A549 (cell line): ENCODE results near the gene GRM4. TPM values are rescaled to one million over a fixed set of nuclear protein-coding genes. Genes with fewer than 3 reads are reported as not detected.
A peak's percentile ranks its signal among the peaks of the same experiment; 100 is the strongest.

Experiments
- ATAC-seq, 2 experiments: fragments of 200-7000 bp in 1 of 2; fragments of >200 bp in 1 of 2; cut with Nextera tagmentation in 1 of 2; cut with Tn5 transposase in 1 of 2; 3 replicates each; pipeline versions ENCODE4 v1.8.0 to v1.9.1; 2018 to 2020; ENCODE audit warnings: mild to moderate bottlenecking in 1 of 2, moderate library complexity in 1 of 2
- CTCF ChIA-PET: fragments of 300-600 bp; sonication (Branson Sonifier 250); formaldehyde crosslinking; extraction: SDS; loops from one replicate; lab custom pipeline; 2021; ENCODE audit warnings: antibody characterized with exemption, inconsistent platforms; lab: Yijun Ruan, JAX
- POLR2A ChIA-PET: fragments of 350-600 bp; formaldehyde crosslinking; extraction: SDS; loops from one replicate; lab custom pipeline; 2021; ENCODE audit warnings: antibody characterized with exemption, inconsistent platforms; lab: Yijun Ruan, JAX
- DNase-seq, 2 experiments: peaks; one replicate each; pipeline versions ENCODE4 v3.0.0 to v3.0.0-alpha.2; 2011 to 2016; ENCODE audit warnings: low read depth in 1 of 2, low spot score in 1 of 2
- FAIRE-seq: peaks from 2 replicates; lab custom pipeline; 2011; peaks lifted over from hg19 to GRCh38; lab: Jason Lieb, UNC
- H3K27ac ChIP-seq, 2 experiments: fragments of >200 bp; sonication (Bioruptor Twin); formaldehyde crosslinking; 3 replicates each; pipeline ENCODE4 v1.5.1; 2016 to 2017
- H3K4me1 ChIP-seq: fragments of >200 bp; sonication (Bioruptor Twin); formaldehyde crosslinking; 3 replicates; pipeline ENCODE4 v1.6.1; 2016
- H3K4me2 ChIP-seq: fragments of >200 bp; sonication (Bioruptor Twin); formaldehyde crosslinking; 3 replicates; pipeline ENCODE4 v1.6.1; 2016
- H3K4me3 ChIP-seq: fragments of >200 bp; sonication (Bioruptor Twin); formaldehyde crosslinking; 3 replicates; pipeline ENCODE4 v1.5.1; 2016
- H3K9me3 ChIP-seq: fragments of >200 bp; sonication (Bioruptor Twin); formaldehyde crosslinking; 3 replicates; pipeline ENCODE4 v1.6.1; 2016
- CBX2 ChIP-seq: fragments of 200-600 bp; sonication (generic); IDR thresholded peaks from 2 replicates; pipeline ENCODE4 v1.6.1; 2016; ENCODE audit warnings: low read depth, mild to moderate bottlenecking, borderline replicate concordance
- CEBPB ChIP-seq, 2 experiments: fragments of >200 bp in 1 of 2; sonication (Bioruptor Twin) in 1 of 2; formaldehyde crosslinking in 1 of 2; IDR thresholded peaks; 2 replicates each; pipeline ENCODE4 v1.6.1; 2012 to 2016
- CHD4 ChIP-seq: fragments of 200-600 bp; sonication (generic); IDR thresholded peaks from 2 replicates; pipeline ENCODE4 v1.6.1; 2016; ENCODE audit warnings: antibody characterized with exemption, mild to moderate bottlenecking, borderline replicate concordance
- EP300 ChIP-seq, 2 experiments: fragments of >200 bp; sonication (Bioruptor Twin); formaldehyde crosslinking; IDR thresholded peaks; 2 replicates in 1 of 2; 3 replicates in 1 of 2; pipeline ENCODE4 v1.6.1; 2016 to 2017
- FOXS1 ChIP-seq: fragments of 250-450 bp; sonication (Bioruptor Pico); IDR thresholded peaks from 2 replicates; pipeline ENCODE4 v1.5.0; 2020; ENCODE audit warnings: mild to moderate bottlenecking, moderate library complexity
- GATA3 ChIP-seq: IDR thresholded peaks from 2 replicates; pipeline ENCODE4 v1.6.1; 2012; ENCODE audit warnings: borderline replicate concordance
- JUNB ChIP-seq: fragments of >200 bp; sonication (Bioruptor Twin); formaldehyde crosslinking; IDR thresholded peaks from 2 replicates; pipeline ENCODE4 v1.6.1; 2016
- MYC ChIP-seq: IDR thresholded peaks from 2 replicates; pipeline ENCODE4 v1.6.1; 2012; ENCODE audit warnings: mild to moderate bottlenecking, inconsistent platforms, low read length, improper control_type of control experiment, borderline replicate concordance
- NR3C1 ChIP-seq: fragments of >200 bp; sonication (Bioruptor Twin); formaldehyde crosslinking; IDR thresholded peaks from 3 replicates; pipeline ENCODE4 v1.6.1; 2017
- RAD21 ChIP-seq, 2 experiments: fragments of >200 bp in 1 of 2; sonication (Bioruptor Twin) in 1 of 2; formaldehyde crosslinking in 1 of 2; IDR thresholded peaks in 1 of 2; conservative IDR thresholded peaks in 1 of 2; 2 replicates in 1 of 2; 3 replicates in 1 of 2; pipeline ENCODE4 v1.6.1; 2012 to 2018; ENCODE audit warnings: inconsistent platforms in 1 of 2
- RARB ChIP-seq: fragments of 250-450 bp; sonication (Bioruptor Pico); IDR thresholded peaks from 2 replicates; pipeline ENCODE4 v1.8.0; 2021; ENCODE audit warnings: mild to moderate bottlenecking, moderate library complexity
- RFX5 ChIP-seq: fragments of 450-650 bp; IDR thresholded peaks from 2 replicates; pipeline ENCODE4 v1.7.1; 2014; ENCODE audit warnings: antibody characterized with exemption, mild to moderate bottlenecking, moderate library complexity
- SMC3 ChIP-seq: fragments of >200 bp; sonication (Bioruptor Twin); formaldehyde crosslinking; IDR thresholded peaks from 3 replicates; pipeline ENCODE4 v1.6.1; 2018; ENCODE audit warnings: inconsistent platforms
- TFCP2L1 ChIP-seq: fragments of 250-450 bp; sonication (Bioruptor Pico); IDR thresholded peaks from 2 replicates; pipeline ENCODE4 v1.5.0; 2021; ENCODE audit warnings: mild to moderate bottlenecking
- ZNF302 ChIP-seq: fragments of 250-450 bp; sonication (Bioruptor Pico); IDR thresholded peaks from 2 replicates; pipeline ENCODE4 v1.9.0; 2021; ENCODE audit warnings: inconsistent platforms, mild to moderate bottlenecking, moderate library complexity
- WGBS: methylation state at CpG from one replicate; pipeline ENCODE4 v1.1.6; 2017; ENCODE audit errors: missing lambda C conversion rate; 5-methylcytosine and 5-hydroxymethylcytosine counted together
- polyA plus RNA-seq, 4 experiments: library from polyadenylated mRNA; depleted of rRNA in 3 of 4; stranded (reverse); fragments of >200 nt; fragmentation: RNase III in 1 of 4; extraction: RNeasy Plus Mini Kit Qiagen cat#74134 plus additional on column Dnase treatment in 1 of 4; gene quantifications; 2 replicates in 3 of 4; 3 replicates in 1 of 4; pipeline ENCODE4 v1.2.3, GENCODE V29; 2011 to 2017
- TF ChIP-seq, protein P1 (sequence below): IDR thresholded peaks from 2 replicates; pipeline ENCODE4 v1.6.1; 2012
- TF ChIP-seq, protein P2 (sequence below): fragments of >200 bp; sonication (Bioruptor Twin); formaldehyde crosslinking; IDR thresholded peaks from 3 replicates; pipeline ENCODE4 v1.5.1; 2016

The GRM4 gene
- polyA plus RNA-seq, 2 of the 4 experiments (the other 2 are of a cell fraction): 0.05 TPM

DNA sequence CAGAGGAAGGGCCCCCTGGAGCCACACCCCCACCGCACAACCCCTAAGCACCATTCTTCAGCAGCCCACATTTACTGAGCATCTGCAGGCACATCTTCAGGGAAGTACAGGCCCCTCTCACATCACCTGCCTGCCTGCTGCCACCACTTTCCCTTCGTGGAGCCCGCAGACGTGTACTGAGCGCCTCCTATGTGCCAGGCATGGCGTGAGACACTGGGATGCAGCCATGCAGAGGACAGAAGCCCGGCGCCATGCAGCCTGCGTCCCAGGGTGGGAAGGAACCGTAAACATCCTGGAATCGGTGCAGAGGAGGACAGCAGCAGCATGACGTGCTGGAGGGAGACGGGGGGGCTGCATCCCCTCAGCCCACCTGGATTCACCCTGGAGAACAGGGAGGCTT is 78.1 kb downstream of the GRM4 start:
- TF ChIP-seq, protein P1, sequence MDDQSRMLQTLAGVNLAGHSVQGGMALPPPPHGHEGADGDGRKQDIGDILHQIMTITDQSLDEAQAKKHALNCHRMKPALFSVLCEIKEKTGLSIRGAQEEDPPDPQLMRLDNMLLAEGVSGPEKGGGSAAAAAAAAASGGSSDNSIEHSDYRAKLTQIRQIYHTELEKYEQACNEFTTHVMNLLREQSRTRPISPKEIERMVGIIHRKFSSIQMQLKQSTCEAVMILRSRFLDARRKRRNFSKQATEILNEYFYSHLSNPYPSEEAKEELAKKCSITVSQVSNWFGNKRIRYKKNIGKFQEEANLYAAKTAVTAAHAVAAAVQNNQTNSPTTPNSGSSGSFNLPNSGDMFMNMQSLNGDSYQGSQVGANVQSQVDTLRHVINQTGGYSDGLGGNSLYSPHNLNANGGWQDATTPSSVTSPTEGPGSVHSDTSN: no peak
- TF ChIP-seq RAD21 (conservative IDR thresholded peaks at IDR 0.05 in 1 of 2, IDR thresholded peaks at IDR 0.05 in 1 of 2) (peak in 1 of 2 experiments; percentile 50; a peak in 3 of 5 replicates), MYC (no peak), NR3C1 (no peak), TFCP2L1 (no peak), RARB (no peak), CHD4 (no peak), RFX5 (no peak), FOXS1 (no peak), SMC3 (no peak), EP300 (IDR thresholded peaks at IDR 0.05) (no peak)
- TF ChIP-seq, protein P2, sequence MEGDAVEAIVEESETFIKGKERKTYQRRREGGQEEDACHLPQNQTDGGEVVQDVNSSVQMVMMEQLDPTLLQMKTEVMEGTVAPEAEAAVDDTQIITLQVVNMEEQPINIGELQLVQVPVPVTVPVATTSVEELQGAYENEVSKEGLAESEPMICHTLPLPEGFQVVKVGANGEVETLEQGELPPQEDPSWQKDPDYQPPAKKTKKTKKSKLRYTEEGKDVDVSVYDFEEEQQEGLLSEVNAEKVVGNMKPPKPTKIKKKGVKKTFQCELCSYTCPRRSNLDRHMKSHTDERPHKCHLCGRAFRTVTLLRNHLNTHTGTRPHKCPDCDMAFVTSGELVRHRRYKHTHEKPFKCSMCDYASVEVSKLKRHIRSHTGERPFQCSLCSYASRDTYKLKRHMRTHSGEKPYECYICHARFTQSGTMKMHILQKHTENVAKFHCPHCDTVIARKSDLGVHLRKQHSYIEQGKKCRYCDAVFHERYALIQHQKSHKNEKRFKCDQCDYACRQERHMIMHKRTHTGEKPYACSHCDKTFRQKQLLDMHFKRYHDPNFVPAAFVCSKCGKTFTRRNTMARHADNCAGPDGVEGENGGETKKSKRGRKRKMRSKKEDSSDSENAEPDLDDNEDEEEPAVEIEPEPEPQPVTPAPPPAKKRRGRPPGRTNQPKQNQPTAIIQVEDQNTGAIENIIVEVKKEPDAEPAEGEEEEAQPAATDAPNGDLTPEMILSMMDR: 0 out of 3 replicates have a peak, but pooled peaks have one; percentile 11
- TF ChIP-seq, all 56 proteins: peak for 2
- ChIA-PET CTCF (interaction anchor here (0.8 to 3.0 kb wide), 5 partner anchors 10 to 296 kb away, joined by 3 to 14 read pairs (median 4); no protein-coding TSS in a partner anchor), POLR2A (no interaction called here)
- H3K27ac ChIP-seq: no peak overlapping the region
- H3K4me3 ChIP-seq: no peak overlapping the region
- DNase-seq (peak; percentile 13 to 37), FAIRE-seq (no peak), ATAC-seq (peak; percentile 28 to 77; a peak in 3 of 6 replicates)
- WGBS: 15% methylated on average over 13 of the region's 13 CpGs
- H3K4me1 ChIP-seq: no peaks in the 10 kb centered on the region
- no peaks in the 10 kb centered on the region for H3K9me3 ChIP-seq
- no peak overlapping the region for H3K4me2 ChIP-seq

- TF ChIP-seq RAD21 (conservative IDR thresholded peaks at IDR 0.05 in 1 of 2, IDR thresholded peaks at IDR 0.05 in 1 of 2) (no peak), JUNB (no peak), CEBPB (IDR thresholded peaks at IDR 0.05) (no peak), CBX2 (no peak), ZNF302 (CRISPR knock-in tag) (no peak), MYC (no peak), GATA3 (no peak)
- TF ChIP-seq, protein P2: no peak
- H3K4me3 ChIP-seq: no peak overlapping the region
- no peak overlapping the region for H3K4me2 ChIP-seq
- FAIRE-seq: no peak
- no peak overlapping the region for H3K27ac ChIP-seq
- H3K9me3 ChIP-seq: no peaks in the 10 kb centered on the region
- ChIA-PET CTCF (interaction anchor here (0.9 to 3.0 kb wide), 5 partner anchors 13 to 296 kb away, joined by 4 to 14 read pairs (median 4); no protein-coding TSS in a partner anchor), POLR2A (no interaction called here)
- WGBS: 54% methylated on average over 17 of the region's 21 CpGs
- DNase-seq: no peak
- ATAC-seq: peak; percentile 1 to 7; a peak in 1 of 6 replicates
- no peaks in the 10 kb centered on the region for H3K4me1 ChIP-seq
Observed at GRCh38 chr6:34066772-34067770, 78.8 kb downstream of the GRM4 start.
